Stimulated activated CD4-positive, alpha-beta T cell treated with anti-CD3 and anti-CD28 coated beads, Interleukin-4, amount 100 ng/mL, for 4 hours (primary cell): ENCODE results near the gene ADCY2.

Experiments
- DNase-seq, 2 experiments: peaks; one replicate each; pipeline ENCODE4 v3.0.0-alpha.2; 2020

The ADCY2 gene

GRCh38 chr5:7395947-7396712 is at the start of gene ADCY2:
ADCY2 (plus strand) TSS chr5:7396138; CDS start chr5:7396297, 159 bp downstream.
- DNase-seq = no peak

DNA sequence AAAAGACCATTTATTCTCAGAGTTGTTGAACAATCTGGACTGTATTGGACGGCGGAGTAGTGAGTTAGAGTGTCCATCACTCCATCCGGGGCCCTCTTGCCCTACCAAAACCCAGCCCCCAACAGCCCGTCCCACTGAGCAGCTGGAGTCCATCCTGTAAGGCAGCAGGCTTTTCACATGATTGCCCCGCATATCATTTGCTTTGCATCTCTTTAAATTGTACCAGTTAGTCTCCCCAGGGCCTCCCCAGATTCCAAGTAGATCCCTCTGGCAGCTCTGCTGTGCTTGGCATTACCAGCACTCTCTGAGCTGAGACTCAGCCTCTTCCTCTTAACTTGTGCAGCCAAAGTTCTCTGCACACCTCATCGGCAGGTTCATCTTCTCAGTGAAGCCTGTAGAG is 48.6 kb upstream of the ADCY2 start:
- no peak for DNase-seq

GRCh38 chr5:7348168-7348854 is 47.6 kb upstream of the ADCY2 start:
- DNase-seq = no peak

DNA sequence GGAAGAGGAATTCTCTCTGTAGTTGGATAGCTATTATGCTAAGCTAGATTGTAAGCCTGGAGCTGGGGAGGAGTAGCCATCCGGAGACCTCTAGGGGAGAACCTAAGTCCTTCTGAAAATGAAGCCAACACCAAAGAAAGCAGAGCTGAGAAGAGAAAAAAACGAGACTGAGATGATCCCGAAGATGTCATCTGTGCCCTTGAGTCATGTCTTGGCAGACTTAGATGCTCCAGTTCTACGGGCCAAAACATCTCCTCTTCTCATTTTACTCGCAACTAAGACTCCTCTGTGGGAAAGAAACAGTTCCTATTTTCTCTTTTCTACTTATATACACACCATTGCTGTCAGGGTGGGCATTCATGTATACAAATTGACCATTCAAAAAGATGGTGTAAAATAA is 34.3 kb upstream of the ADCY2 start:
- no peak for DNase-seq

- no peak for DNase-seq
Observed at GRCh38 chr5:7363067-7363677, 32.8 kb upstream of the ADCY2 start.

DNA sequence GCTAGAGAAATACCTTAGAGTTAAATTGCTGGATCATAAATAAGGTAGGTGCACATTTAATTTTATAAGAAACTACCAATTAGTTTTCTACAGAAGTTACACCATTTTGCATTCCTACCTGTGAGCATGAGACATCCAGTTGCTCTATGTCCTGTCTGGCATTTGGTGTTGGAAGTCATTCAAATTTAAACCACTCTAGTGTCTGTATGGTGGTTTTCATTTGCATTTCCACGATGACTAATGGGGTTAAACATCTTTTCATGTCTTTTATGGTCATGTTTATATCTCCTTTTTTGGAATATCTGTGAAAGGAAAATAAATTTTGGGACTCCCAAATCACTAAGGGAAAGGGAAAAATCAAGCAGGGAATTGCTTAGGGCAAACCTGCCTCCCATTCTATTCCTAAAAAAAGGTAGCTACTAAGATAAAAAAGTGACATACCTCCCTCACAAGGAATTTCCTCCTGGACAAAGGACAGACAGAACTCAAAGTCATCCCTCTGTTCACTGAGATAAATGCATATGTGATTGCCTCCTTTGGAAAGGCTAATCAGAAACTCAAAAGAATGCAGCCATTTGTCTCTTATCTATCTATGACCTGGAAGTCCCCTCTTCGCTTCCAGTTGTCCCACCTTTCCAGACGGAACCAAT is 31.6 kb upstream of the ADCY2 start:
- no peak for DNase-seq

- no peak for DNase-seq
Observed at GRCh38 chr5:7367780-7368179, 28.2 kb upstream of the ADCY2 start.

- no peak for DNase-seq
Observed at GRCh38 chr5:7372399-7372798, 23.5 kb upstream of the ADCY2 start.

DNA sequence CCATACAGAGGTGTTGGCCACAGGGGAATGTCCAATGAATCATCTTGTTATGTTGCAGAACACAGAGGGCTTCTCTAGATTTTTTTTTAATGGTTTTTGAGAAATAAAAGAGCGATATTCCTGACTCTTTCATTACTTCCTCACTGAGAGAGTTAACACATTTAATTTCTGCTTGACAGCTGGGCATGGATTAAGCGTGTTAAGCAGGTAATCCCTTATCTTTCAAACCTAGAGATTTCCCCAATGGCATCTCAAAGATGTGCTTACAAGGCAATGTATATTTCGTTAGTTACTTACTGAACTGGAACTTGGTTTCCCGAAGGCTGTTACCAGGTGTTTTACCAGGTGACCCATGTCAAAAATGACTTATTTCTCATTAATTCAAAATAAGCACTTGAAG is 21.8 kb upstream of the ADCY2 start:
- no peak for DNase-seq

DNA sequence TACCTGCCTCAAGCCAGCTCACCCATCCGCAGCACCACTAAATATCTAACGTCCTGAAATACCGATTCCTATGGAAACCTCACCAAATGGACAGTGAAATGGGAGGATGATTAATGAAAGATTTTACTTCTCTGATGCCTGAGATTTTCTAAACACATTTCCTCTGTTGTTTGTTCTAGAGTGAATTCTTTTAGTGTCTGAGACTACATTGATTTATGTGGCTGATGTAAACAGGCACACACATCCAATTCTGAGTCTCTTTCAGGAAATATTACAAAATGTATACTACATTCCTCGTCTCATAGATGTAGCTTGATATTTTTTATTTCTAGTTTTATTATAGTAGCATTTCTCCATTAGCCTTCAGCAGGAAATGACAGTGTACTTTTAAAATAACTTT is 20.5 kb upstream of the ADCY2 start:
- no peak for DNase-seq

- no peak for DNase-seq
Observed at GRCh38 chr5:7376871-7377270, 19.1 kb upstream of the ADCY2 start.

DNA sequence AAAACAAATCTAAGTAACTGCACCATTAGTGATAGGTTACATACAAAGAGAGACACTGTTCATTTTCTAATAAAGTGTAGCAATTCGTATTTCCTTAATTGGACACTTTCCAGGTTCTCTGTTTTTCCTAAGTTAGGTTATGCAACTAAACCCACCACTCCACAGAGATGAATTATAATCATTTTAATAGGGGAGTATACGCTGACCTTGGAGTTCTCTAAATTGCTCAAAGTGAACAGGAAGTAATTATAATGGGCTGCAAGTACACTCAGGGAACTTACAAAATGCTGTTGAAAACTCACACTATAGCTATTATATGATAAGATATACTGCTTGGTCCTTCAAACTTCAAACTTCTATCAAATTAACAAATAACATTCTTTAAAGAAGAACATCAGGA is 18.2 kb upstream of the ADCY2 start:
- no peak for DNase-seq

DNA sequence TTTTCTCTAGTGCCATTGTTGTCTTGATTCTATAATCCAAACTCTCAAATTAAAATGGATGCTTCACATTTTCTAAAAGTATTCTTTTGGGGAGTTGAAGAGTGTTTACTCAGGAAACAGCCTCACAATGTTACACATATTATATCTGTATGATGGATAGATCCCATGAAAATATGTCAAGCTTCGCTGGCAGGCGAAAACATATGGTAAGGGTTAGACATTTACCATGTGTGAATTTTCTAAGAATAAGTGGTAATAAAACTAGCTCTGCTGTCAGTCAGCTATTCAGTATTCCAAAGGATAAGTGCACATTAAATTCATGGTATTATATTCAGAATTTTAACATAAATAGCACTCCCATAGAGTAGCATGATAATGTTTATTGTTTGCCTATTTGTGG is 13.3 kb upstream of the ADCY2 start:
- DNase-seq = no peak

DNA sequence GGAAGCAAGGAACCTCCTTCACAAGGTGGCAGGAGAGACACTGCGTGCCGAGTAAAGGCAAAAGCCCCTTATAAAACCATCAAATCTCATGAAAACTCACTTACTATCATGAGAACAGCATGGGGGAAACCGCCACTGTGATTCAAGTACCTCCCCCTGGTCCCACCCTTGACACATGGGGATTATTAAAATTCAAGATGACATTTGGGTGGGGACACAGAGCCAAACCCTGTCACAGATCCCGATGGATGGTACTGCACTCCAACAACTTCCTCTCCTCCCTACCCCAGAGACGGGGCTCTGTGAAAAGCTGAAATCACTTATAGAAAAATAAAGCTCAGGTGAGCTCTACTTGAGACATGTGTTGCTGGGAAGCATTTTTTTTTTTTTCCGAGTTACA is 10.3 kb upstream of the ADCY2 start:
- DNase-seq = no peak

GRCh38 chr5:7388553-7388952 is 7.4 kb upstream of the ADCY2 start:
- DNase-seq = no peak

DNA sequence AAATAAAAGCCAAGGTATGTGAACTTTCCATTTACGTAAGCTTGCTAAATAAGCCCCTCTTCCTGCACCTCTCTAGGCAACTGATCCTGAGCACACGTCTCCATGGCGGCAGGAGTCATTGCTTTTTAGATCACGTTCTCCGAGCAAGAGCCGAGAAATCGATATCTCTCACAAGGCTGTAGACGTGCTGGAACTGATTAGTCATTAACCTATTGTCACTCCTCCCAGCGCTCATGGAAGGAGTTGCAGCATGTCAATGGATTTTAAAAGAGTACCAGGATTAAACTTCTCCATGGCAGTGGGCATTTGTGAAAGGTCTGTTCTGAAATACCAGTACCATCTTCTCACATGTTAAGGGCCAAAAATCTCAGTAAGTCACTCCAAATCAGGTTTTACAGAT is 4.7 kb upstream of the ADCY2 start:
- DNase-seq = no peak

GRCh38 chr5:7391814-7392692 is 3.9 kb upstream of the ADCY2 start:
- no peak for DNase-seq

- DNase-seq = no peak
Observed at GRCh38 chr5:7392693-7393024, 3.3 kb upstream of the ADCY2 start.

- no peak for DNase-seq
Observed at GRCh38 chr5:7393921-7394799, 1.8 kb upstream of the ADCY2 start.

DNA sequence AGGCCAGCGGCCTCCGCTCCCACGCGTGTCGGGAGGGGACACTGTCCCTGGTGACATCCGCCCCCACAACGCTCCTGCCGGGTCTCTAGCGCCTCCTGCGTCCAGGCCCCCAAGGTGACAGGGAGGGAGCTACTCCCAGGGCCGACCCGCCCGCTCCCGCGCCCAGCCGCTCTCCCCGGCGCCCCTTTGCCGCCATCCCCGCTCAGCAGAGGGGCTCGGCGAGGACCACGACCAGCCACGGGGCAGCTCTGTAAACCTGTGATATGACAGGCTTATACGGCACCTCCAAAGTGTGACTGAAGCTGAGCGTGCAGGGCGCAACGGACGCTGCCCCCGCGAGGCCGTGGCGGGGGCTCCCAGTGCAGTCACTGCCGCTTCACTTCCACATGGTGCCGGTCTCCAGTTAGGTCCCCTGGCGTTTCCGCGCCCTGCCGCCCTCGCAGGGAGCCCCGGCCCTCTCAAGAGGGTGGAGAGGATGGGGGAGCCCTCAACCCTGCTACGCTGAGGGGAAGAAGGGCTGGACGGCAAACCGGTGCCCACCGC is 978 bp upstream of the ADCY2 start:
- no peak for DNase-seq

DNA sequence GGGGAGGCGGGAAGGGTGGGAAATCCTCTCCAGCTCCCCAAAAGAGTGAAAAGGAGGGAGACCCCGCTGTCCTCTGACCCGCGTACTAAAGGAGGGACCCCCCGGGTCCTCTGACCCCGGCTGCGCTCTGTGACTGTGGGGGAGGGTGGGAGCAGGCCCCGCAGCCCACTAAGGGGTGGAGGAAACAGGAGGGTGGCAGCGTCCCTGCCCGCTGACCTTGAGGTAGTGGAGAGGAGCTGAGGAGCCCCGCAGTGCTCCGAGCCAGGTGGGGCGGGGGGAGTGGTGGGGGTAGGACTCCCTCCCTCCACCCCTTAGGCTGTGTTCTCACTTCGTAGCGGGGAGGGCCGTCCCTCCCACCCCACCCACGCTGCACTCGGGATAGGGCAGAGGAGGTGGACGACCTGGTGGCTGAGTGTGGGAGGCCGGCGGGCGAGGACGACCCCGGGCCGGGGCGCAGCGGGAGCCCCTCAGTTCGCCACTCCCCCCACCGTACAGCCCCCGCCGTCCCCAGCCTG is 449 bp upstream of the ADCY2 start:
- no peak for DNase-seq
